HG03378 (cell line): ENCODE measurements around the gene GLIS2.

Source experiments
- ATAC-seq: cut with Tn5 transposase; IDR thresholded peaks from one replicate; pipeline ENCODE4 v1.9.1; 2021; ENCODE audit warnings: mild to moderate bottlenecking, moderate library complexity; ENCODE audit not compliant: unreplicated experiment

Gene GLIS2

DNA sequence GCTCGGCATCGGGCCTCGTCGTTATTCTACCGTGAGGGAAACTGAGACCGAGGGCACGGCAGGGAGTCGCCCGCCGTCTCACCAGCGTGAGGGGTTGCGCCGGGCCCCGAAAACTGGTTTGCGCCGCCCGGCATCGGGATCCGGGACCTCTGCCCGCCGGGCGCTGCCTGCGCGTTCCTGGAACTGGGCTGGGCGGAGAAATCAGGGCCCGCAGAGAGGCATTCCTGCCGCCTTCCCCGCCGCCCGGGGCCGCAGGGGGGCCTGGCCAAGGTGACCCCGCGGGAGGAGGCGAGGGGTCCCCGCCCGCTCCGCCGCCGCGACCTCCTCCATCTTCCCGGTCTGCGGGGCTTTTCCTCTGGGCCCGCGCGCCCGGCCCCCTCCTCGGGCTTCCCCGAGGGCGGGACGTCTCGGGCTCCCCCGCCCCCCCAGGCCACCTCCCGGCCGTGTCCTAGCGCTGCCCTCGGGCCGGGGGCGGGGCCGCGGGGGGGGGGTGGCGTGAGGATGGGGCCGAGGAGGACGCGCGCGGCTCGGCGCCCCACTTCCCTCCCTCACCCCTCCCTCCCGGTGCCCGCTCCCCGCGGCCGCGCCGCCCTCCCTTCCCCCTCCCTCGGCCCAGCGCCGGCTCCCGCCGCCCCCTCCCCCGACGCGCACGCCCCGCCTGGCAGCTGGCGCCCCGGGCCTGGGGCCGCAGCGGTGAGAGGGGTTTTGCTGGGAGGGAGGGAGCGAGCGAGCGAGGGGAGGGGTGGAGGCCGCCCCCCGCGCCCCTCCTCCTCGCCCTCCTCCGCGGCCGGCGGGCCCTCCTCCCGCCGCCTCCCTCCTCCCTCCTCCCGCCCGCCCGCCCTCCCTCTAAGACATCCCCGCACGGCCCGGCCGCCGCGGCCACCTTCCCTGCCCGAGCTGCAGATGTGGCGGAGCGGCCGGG lies at the start of gene GLIS2:
Gene GLIS2, plus strand, starts transcription at position 882 of the 922 bp plus-strand sequence. CDS start 16,214 bp downstream, outside the sequence.
- ATAC-seq, result no peak

DNA sequence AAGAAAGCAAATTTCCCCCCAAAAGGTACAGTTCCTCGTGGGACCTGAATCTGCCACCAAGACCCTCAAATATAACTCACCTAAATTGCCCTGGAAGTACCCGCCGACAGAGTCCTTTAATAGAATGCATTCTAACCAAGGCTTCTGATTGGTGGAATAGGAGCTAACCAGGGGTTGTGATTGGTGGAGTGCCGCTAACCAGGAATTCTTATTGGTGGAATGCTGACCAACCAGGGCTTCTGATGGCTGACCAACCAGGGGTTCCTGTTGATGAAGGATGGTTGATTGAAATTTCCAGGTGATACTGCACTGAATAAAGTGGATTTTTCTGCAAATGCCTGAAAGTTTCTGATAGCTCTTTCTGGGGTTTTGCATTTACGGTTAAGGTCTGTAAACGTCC lies 49.5 kb upstream of the GLIS2 start:
- no peak for ATAC-seq

DNA sequence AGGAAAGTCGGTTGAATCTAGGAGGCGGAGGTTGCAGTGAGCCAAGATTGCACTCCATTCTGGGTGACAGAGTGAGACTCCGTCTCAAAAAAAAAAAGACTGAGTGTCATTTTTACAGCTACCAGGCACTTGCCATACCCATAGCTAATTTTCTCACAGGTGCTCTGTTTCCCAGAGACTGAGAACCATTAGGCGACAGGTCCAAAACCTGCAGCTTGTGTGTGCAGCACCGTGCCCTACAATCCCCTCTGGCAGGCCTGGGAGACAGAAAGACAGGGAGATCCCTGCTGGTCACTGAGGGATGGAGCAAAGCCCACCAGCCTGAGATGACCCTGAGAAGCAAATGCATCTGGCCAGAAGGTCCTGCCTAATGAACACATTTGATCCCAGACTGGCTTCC lies 45.8 kb upstream of the GLIS2 start:
- no peak for ATAC-seq

DNA sequence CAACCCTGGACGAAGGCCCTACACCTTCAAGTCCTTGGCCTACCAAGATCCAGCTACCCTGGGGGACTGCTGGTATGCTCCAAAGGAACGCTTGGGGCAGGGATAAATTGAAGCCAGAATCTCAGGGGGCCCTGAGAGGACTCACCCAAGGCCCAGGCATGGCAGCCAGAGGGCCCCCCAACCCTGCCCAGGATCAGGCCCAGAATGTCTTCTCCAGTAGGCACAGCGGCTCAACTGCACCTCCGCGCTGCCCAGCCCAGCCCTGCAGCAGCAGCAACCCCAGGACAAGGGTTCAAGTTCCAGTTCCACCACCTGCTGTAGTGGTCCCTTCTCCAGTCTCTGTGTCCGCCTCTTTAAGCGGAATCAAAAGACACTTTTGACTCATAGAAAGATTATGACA lies 45.3 kb upstream of the GLIS2 start:
- no peak for ATAC-seq

DNA sequence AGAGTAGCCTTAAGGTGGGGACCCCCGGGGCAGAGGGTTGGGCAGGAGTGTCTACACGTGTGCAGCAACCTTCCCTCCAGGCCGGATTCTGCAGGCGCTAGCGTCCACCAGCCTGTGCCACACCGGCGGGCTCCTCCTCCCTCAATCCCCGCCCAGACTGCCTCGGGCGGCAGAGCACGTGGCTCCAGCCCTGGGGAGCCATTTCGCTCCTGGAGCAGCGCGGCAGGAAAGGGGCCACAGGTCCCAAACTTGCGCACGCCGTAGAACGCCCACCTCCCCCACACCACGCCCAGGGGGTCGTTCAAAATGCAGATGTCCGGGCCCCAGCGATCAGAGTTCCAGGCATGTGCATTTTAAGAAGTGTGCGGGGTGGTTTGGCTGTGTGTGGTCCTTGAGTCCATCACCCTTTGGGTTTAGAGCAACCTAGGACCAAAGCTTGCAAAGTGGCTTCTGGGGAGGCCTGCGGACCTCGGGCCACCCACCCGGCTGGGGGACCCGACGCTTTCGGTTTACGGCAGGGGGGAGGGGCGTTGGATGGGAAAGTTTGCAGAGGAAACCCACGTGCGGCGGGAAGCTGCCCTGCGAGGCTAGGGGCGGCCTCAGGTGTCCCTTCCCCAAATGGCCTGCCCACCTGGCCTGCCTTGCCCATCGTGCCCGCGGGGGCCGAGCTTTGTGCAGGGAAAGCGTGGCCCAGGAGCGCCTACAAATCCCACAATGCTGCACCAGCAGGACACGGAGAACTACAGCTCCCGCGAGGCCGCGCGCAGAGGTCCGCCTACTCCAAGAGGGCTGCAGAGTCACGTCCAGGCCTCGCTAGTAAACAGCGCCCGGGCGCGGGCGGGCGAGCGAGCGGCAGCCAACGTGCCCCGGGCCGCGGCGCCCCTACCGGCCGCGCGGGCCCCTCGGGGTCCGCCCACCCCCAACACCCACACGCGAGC lies 44.4 kb upstream of the GLIS2 start:
- ATAC-seq, result peak; percentile 54

DNA sequence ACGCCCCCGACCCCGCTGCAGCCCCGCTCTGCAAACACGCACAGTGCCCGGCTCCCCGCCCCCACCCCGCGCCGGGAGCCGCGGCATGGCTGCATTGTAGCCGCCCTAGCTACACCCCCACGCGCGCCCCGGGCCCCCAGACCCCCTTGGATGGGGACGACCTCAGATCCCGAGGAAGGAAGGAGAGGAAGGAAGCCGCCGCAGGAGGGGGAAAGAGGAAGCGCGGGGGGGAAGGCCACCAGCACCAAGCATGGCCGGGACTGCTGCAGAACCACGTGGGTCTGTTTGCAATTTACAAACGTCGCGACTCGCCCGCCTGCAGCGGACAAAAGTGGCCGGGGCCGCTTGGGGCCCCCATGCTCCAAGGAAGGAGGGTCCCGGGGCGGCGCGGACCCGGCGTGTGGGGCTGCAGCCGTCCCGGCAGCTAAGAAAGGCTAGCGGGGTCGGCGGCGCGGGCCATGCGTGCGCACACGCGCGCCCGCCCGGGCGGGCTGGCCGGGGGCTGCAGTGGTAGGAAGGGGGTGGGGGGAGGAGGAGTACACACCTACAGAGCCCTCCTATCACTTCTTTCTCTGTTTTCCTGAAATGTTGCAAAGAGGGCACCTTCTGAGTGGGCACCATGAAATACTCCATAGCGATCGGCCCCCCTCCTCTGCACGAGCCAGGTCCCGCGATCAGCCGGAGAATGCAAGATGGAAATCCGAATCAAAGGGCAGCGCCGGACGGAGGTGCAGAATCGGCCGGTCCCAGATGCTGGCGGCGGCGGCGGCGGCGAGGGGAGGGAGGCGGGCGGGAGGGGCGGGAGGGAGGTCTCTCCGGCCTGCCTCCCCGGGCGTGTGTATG lies 43.5 kb upstream of the GLIS2 start:
- ATAC-seq, result no peak

DNA sequence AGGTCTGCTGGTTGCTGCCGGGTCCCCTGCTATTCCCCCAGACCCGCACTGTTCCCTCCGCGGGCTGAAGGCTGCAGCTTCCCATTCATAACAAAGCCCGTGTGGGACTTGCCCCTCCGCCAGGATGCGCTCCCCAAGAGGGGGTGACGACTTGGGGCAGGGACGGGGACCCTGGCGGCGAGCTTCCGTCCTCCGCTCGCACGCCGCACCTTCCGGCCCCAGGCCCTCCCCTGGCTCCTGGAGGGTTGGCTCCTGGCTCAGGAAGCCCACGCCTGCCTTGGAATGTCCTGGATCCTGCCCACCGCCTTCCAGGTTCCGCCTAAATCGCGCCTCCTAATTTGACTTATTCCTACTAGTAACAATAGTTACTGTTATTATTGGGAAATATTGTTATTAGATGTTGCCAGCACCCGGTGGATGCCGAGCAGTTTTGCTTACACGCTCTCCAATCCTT lies 42.0 kb upstream of the GLIS2 start:
- ATAC-seq, result no peak

DNA sequence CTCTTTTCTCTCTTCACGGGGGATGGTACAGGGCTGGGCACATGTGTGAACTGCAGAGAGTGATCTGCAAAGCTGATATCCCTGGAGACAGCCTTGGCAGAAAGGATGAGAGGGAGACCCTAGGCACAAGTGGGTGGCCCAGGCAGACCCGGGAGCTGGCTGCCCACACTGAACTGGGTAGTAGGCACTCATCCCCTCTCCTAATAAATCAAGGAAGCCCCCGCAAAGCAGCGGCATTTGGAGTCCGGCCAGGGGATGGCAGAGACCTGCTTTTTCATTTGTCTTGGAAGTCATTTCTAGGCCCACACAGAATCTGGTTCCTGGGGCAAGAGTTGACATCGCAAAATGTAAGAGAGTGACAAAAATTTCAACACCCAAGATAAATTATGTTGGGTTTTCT lies 40.0 kb upstream of the GLIS2 start:
- no peak for ATAC-seq

DNA sequence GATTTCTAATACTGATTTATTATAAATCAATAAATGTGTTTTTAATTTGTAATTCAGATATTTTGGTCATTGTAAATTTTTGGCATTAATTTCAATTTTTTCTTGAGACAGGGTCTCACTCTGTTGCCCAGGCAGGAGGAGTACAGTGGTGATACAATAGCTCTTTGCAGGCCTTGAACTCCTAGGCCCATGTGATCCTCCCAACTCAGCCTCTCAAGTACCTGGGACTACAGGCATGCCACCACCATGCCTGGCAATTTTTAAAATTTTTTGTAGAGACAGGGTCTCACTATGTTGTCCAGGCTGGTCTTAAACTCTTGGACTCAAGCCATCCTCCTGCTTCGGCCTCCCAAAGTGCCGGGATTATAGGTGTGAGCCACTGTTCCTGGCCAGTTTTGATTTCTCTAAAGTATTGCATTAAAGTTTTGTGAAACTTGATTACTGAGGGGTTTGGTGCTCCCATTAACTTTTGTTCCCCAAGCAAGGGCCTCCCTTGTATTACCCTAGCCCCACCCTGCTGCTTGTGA lies 37.8 kb upstream of the GLIS2 start:
- no peak for ATAC-seq

DNA sequence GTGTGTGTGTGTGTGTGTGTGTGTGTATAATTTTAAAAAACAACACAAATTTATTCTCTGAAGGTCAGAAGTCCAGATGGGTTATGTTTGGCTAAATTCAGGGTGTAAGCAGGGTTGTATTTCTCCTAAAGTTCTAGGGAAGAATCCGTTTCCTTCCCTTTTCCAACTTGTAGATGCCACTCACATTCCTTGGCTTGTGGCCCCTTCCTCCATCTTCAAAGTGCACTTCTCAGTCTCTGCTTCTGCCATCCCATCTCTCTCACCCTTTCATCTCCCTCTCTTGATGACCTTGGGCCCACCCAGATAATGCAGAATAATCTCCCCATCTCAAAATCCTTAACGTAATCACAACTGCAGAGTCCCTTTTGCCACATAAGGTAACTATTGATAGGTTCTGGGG lies 35.2 kb upstream of the GLIS2 start:
- no peak for ATAC-seq

DNA sequence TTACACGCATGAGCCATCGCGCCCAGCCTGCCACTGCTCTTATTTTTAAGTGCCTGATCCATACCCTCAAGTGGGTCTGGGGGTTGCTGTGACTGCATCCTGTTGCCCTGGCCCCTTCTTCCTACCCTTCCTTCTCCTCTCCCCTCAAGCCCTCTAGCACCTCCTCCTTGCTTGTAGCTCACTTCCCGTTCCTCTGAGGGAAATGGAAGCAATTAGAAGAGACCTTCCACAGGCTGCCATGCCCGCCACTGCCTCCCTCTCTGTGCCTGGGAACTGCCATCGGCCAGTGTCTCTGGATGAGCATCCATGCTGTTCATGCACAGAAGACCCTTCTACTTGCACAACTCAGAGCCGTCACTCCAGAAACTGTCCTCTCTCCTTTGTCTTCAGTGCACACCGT lies 32.4 kb upstream of the GLIS2 start:
- ATAC-seq, result no peak

DNA sequence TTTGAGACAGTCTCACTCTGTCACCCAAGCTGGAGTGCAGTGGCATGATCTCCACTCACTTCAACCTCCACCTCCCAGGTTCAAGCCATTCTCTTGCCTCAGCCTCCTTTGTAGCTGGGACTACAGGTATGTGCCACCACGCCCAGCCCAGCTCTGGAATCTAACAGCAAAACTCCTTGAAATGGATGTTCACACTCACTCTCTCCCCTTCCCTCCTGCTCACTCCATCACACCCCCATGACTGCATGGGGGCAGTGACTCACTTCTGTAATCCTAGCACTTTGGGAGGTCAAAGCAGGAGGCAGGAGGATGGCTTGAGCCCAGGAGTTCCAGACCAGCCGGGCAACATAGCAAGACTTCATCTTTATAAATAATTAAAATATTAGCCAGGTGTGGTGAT lies 31.9 kb upstream of the GLIS2 start:
- ATAC-seq, result no peak

DNA sequence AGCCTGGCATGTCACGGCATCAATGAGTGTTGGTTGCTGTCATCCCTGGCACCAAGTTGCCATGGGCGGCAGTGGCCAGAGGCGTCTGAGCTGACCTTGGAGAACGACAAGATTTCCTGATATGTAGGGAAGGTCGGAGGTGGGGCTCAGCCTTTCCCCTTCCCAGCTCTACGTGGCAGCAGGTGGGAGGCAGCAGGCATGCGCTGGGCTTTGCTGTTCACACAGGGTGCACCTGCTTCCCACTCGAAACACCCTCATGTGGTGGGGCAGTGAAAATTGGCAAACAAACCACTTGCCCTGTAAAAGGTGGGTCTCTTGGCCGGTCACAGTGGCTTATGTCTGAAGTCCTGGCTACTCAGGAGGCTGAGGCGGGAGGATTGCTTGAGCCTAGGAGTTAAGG lies 30.7 kb upstream of the GLIS2 start:
- ATAC-seq, result no peak

DNA sequence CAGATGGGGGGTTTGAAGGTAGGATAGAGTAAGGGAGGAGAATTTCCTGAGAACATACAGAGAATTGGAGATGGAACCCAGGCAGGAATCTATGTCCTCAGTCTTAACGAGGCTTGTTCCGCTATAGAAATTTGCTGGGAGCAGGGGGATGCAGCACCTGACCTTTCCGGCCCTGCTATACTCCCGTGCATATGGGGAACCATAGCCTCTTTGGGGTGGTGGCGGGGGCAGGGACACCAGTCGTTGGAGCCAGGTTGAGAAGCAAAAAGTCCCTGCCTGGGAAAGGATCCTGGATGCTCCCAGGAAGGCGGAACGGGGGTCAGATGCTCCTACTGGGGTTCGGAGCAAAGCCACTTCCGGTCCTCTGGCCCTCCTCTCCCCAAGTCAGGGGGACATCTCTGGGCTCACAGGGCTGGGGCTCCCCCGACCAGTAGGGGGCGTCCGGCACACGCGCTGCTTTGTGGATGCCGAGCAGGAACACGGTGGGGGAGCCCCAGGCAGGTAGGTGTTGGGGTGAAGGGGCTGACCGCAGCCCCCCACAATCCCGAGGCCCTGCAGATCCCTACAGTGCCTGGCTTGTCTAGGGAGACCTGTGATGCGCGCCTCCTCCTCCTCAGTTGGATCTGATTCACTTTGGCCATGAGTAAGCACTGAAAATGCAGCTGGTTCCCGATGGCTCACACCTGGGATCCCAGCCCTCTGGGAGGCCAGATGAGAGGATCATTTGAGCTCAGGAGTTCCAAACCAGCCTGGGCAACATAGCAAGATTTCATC lies 27.5 kb upstream of the GLIS2 start:
- no peak for ATAC-seq

DNA sequence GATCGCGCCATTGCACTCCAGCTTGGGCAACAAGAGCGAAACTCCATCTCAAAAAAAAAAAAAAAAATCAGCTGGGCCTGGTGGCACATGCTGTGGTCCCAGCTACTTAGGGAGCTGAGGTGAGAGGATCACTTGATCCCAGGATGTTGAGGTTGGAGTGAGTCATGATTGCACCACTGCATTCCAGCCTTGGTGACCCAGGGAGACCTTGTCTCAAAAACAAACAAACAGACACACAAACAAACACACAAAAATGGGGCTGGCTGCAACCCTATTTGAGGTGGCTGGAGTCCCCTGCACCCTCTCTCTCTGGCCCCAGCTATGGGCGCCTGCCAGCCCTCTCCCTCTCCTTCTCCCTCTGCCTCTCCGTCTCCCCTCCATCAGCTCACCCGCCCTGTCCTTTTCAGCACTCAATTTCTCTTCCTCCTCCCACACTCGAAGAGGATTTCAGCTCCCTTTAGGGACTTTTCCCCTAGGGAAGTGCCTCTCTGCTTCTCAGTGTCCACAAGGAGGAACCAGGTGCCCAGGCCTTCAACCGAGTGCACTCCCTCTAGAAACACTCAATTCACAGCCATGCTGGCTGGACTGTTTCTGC lies 25.5 kb upstream of the GLIS2 start:
- ATAC-seq, result no peak

DNA sequence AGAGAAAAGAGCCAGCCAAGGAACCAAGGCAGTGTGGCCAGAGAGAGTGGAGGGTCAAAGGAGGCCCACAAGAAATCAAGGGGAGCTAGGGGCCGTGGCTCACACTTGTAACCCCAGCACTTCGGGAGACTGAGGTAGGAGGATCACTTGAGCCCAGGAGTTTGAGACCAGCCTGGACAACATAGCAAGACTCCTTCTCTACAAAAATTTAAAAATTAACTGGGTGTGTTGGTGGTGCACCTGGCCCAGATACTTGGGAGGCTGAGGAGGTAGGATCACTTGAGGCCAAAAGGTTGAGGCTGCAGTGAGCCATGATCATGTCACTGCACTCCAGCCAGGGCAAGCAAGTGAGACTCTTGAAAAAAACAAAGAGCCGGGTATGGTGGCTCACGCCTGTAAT lies 24.2 kb upstream of the GLIS2 start:
- no peak for ATAC-seq

DNA sequence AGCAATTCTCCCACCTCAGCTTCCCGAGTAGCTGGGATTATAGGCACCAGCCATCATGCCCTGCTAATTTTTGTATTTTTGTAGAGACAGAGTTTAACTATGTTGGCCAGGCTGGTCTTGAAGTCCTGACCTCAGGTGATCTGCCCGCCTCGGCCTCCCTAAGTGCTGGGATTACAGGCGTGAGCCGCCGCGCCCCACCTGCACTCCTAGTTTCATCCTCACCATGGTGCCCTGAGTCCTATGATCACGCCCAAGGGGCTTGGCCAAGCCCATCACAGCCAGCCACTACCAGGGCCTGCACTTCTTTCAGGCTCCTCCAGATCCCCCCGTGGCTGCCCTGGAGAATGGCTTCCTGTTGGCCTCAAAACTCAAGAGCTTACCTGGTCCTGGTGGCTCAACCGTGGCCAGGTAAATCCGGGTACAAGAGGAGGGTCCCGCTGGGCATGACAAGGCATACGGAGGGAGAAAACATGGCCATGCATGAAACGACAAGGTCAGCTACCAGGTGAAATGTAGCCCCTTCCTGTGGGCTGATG lies 22.6 kb upstream of the GLIS2 start:
- no peak for ATAC-seq

DNA sequence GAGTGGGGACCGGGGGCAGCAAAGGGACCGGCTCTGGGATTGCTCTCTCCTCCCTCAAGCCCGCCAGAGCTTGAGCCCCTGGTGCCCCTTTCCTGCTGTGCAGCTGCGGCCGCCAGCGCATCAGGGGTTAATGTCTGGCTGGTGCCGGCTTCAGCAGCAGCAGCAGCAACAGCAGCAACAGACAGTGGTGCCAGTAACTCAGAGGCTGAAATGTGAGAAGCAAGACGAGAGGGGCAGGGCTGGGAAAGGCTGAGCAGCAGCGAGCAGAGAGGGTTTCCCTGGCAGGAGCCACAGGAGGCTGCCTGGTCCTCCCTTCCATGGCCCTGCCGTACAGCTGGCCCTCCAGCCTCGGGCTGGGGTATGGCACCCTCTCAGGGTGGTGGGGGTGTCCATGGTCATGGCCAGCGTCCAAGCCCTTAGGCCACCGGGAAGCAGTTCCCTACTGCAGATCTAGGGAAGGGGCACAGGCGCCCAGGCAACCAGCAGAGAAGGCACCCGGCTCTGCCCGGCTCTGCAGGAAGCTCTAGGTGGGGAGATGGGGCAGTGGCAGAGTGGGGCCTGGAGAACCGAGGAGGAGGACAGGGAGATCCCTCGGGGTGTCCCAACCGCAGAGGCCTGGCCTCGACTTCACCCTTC lies 21.9 kb upstream of the GLIS2 start:
- ATAC-seq, result no peak

DNA sequence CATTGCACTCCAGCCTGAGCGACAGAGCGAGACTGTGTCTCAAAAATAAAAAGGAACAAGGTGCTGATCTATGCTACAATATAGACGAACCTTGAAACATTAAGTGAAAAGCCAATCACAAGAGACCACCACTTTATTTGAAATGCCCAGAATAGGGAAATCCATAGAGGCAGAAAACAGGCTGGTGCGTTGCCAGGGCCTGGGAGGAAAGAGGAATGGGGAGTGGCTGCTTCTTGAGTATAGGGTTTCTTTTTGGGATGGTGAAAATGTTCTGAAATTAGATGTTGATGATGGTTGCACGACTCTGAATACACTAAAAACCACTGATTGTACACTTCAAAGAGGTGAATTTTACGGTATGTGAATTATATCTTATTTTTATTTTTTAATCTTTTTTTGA lies 20.3 kb upstream of the GLIS2 start:
- ATAC-seq, result no peak
